SK-N-SH treated with all-trans-retinoic acid at 6 μM for 48 hours (cell line): Measurements from ENCODE around the gene OSBPL2.

Source experiments
- ARNTL ChIP-seq: fragments of 450-650 bp; formaldehyde crosslinking; IDR thresholded peaks from 2 replicates; pipeline ENCODE4 v1.5.0; 2020; ENCODE audit warnings: low read depth, mild to moderate bottlenecking, moderate library complexity, borderline replicate concordance
- BACH2 ChIP-seq: fragments of 250-450 bp; sonication (Bioruptor Pico); IDR thresholded peaks from 2 replicates; pipeline ENCODE4 v1.9.0; 2021; ENCODE audit warnings: mild to moderate bottlenecking, borderline replicate concordance
- CSDC2 ChIP-seq: fragments of 250-450 bp; sonication (Bioruptor Pico); IDR thresholded peaks from 2 replicates; pipeline ENCODE4 v1.5.0; 2020; ENCODE audit warnings: mild to moderate bottlenecking, moderate library complexity
- ISL1 ChIP-seq: fragments of 250-450 bp; sonication (Bioruptor Pico); IDR thresholded peaks from 2 replicates; pipeline ENCODE4 v2.1.2; 2022; ENCODE audit warnings: mild to moderate bottlenecking, moderate library complexity
- ZFP3 ChIP-seq: fragments of 250-450 bp; sonication (Bioruptor Pico); IDR thresholded peaks from 2 replicates; pipeline ENCODE4 v1.5.0; 2020; ENCODE audit warnings: mild to moderate bottlenecking, moderate library complexity
- ZNF8 ChIP-seq: fragments of 450-650 bp; formaldehyde crosslinking; IDR thresholded peaks from 2 replicates; pipeline ENCODE4 v1.5.0; 2020; ENCODE audit warnings: mild to moderate bottlenecking, moderate library complexity
- TF ChIP-seq, protein P1 (sequence below): fragments of 250-450 bp; sonication (Bioruptor Pico); IDR thresholded peaks from 2 replicates; pipeline ENCODE4 v1.5.1; 2021; ENCODE audit warnings: mild to moderate bottlenecking, moderate library complexity
- TF ChIP-seq, protein P2 (sequence below): fragments of 250-450 bp; sonication (Bioruptor Pico); IDR thresholded peaks from 2 replicates; pipeline ENCODE4 v1.8.0; 2020; ENCODE audit warnings: mild to moderate bottlenecking, moderate library complexity, borderline replicate concordance
- TF ChIP-seq, protein P3 (sequence below): fragments of 250-450 bp; sonication (Bioruptor Pico); IDR thresholded peaks from 2 replicates; pipeline ENCODE4 v1.5.0; 2020; ENCODE audit warnings: mild to moderate bottlenecking, moderate library complexity

DNA sequence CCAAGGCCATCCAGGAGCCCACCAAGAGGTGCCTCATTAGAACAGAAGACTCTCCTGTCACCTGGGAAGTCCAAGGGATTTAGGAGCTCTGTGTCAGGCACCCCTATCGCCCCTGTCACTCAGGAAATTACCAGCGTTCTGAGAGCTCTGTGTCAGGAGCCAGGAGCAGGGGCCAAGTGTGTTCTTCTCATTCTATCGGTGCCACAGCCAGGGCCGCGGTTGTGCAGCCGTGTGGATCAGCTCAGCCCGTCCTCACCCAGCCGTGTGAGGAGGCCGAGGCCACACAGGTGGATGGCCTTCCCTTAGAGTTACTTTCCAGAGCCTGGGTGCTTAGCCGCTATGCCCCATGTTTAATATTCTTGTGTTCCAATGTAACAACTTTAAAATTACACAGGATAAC, 45.7 kb upstream of the OSBPL2 start:
- no peak for TF ChIP-seq CSDC2 (CRISPR knock-in tag)
- TF ChIP-seq, protein P1, sequence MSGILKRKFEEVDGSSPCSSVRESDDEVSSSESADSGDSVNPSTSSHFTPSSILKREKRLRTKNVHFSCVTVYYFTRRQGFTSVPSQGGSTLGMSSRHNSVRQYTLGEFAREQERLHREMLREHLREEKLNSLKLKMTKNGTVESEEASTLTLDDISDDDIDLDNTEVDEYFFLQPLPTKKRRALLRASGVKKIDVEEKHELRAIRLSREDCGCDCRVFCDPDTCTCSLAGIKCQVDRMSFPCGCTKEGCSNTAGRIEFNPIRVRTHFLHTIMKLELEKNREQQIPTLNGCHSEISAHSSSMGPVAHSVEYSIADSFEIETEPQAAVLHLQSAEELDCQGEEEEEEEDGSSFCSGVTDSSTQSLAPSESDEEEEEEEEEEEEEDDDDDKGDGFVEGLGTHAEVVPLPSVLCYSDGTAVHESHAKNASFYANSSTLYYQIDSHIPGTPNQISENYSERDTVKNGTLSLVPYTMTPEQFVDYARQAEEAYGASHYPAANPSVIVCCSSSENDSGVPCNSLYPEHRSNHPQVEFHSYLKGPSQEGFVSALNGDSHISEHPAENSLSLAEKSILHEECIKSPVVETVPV (CRISPR knock-in tag): no peak
- no peak for TF ChIP-seq ZFP3 (CRISPR knock-in tag)
- no peak for TF ChIP-seq ISL1 (CRISPR knock-in tag)
- TF ChIP-seq, protein P2, sequence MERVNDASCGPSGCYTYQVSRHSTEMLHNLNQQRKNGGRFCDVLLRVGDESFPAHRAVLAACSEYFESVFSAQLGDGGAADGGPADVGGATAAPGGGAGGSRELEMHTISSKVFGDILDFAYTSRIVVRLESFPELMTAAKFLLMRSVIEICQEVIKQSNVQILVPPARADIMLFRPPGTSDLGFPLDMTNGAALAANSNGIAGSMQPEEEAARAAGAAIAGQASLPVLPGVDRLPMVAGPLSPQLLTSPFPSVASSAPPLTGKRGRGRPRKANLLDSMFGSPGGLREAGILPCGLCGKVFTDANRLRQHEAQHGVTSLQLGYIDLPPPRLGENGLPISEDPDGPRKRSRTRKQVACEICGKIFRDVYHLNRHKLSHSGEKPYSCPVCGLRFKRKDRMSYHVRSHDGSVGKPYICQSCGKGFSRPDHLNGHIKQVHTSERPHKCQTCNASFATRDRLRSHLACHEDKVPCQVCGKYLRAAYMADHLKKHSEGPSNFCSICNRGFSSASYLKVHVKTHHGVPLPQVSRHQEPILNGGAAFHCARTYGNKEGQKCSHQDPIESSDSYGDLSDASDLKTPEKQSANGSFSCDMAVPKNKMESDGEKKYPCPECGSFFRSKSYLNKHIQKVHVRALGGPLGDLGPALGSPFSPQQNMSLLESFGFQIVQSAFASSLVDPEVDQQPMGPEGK (CRISPR knock-in tag): no peak
- TF ChIP-seq ARNTL: no peak
- no peak for TF ChIP-seq BACH2 (CRISPR knock-in tag)
- TF ChIP-seq, protein P3, sequence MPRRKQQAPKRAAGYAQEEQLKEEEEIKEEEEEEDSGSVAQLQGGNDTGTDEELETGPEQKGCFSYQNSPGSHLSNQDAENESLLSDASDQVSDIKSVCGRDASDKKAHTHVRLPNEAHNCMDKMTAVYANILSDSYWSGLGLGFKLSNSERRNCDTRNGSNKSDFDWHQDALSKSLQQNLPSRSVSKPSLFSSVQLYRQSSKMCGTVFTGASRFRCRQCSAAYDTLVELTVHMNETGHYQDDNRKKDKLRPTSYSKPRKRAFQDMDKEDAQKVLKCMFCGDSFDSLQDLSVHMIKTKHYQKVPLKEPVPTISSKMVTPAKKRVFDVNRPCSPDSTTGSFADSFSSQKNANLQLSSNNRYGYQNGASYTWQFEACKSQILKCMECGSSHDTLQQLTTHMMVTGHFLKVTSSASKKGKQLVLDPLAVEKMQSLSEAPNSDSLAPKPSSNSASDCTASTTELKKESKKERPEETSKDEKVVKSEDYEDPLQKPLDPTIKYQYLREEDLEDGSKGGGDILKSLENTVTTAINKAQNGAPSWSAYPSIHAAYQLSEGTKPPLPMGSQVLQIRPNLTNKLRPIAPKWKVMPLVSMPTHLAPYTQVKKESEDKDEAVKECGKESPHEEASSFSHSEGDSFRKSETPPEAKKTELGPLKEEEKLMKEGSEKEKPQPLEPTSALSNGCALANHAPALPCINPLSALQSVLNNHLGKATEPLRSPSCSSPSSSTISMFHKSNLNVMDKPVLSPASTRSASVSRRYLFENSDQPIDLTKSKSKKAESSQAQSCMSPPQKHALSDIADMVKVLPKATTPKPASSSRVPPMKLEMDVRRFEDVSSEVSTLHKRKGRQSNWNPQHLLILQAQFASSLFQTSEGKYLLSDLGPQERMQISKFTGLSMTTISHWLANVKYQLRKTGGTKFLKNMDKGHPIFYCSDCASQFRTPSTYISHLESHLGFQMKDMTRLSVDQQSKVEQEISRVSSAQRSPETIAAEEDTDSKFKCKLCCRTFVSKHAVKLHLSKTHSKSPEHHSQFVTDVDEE (CRISPR knock-in tag): no peak
- no peak for TF ChIP-seq ZNF8 (CRISPR knock-in tag)
